Measurements from ENCODE around the gene RAD51B. TPM values are rescaled to one million over a fixed set of nuclear protein-coding genes. Genes with fewer than 3 reads are reported as not detected.

Gene RAD51B
- total RNA-seq, 1 experiment from 2014 or later = 23.3 TPM

DNA sequence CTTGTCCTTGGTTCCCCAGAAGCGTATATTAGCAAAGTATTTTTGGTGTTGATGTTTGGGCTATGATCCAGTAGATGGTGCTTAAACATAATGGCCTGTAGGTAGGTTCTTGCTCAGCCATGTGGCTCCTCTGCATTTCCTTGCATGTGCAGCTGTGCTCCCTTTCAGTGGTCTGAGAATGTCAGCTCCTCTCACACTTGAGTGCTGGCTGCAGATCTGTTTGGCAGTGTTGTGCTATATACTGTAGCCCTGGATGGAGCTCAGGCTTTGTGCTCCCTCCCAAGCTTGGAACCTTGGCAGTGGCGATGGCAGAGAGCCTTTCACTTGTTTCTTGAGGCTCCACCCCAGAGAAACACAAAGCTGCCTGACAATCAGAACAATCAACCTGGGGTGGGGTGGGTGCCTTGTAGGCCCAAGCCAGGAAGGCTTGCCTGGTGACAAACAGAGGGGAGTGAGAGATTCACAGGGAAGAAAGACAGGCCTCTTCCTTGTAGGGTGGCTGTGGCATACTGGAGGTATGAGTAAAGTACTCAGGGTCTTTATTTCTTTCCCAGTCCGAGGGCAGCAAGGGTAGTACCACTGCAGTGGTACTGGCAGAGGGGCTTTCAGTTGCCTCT, 255.3 kb downstream of the RAD51B start:
- ChIA-PET POLR2A (ENCODE audit: low non-redundant PET) (interaction anchor here (0.6 kb wide), 1 partner anchor 16 kb away, joined by 7 read pairs; no protein-coding TSS in a partner anchor), CTCF (no interaction called here)
- peaks cover 14% of the 10 kb centered on the region for H3K9me3 ChIP-seq (ENCODE audit: low read depth, low read length, poor library complexity, severe bottlenecking)
- BruUV-seq (replicated peaks) = no TSS peak
- H3K36me3 ChIP-seq (ENCODE audit: insufficient read depth, low read length, poor library complexity, severe bottlenecking) = no peaks in the 10 kb centered on the region
- TF ChIP-seq EZH2 (IDR thresholded peaks at IDR 0.05; ENCODE audit: borderline replicate concordance, low read depth, low read length, poor library complexity, severe bottlenecking) = no peak
- TF ChIP-seq, protein P1, sequence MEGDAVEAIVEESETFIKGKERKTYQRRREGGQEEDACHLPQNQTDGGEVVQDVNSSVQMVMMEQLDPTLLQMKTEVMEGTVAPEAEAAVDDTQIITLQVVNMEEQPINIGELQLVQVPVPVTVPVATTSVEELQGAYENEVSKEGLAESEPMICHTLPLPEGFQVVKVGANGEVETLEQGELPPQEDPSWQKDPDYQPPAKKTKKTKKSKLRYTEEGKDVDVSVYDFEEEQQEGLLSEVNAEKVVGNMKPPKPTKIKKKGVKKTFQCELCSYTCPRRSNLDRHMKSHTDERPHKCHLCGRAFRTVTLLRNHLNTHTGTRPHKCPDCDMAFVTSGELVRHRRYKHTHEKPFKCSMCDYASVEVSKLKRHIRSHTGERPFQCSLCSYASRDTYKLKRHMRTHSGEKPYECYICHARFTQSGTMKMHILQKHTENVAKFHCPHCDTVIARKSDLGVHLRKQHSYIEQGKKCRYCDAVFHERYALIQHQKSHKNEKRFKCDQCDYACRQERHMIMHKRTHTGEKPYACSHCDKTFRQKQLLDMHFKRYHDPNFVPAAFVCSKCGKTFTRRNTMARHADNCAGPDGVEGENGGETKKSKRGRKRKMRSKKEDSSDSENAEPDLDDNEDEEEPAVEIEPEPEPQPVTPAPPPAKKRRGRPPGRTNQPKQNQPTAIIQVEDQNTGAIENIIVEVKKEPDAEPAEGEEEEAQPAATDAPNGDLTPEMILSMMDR (conservative IDR thresholded peaks at IDR 0.05; ENCODE audit: low read depth, low read length) = no peak
- no peak overlapping the region for H3K4me3 ChIP-seq (ENCODE audit: low read depth, low read length, poor library complexity, severe bottlenecking)
- H3K27me3 ChIP-seq (replicated peaks; ENCODE audit: insufficient read depth, low read depth, low read length, poor library complexity) = no peaks in the 10 kb centered on the region
- no peaks in the 10 kb centered on the region for H3K4me1 ChIP-seq (ENCODE audit: insufficient read depth, low read length, poor library complexity, severe bottlenecking)
- no peak for DNase-seq (ENCODE audit: low spot score)
- intact Hi-C loops (cut with micrococcal nuclease; ENCODE audit: unreplicated experiment) = no loop called here
- no peak overlapping the region for H3K27ac ChIP-seq (ENCODE audit: low read depth, low read length, poor library complexity, severe bottlenecking)

DNA sequence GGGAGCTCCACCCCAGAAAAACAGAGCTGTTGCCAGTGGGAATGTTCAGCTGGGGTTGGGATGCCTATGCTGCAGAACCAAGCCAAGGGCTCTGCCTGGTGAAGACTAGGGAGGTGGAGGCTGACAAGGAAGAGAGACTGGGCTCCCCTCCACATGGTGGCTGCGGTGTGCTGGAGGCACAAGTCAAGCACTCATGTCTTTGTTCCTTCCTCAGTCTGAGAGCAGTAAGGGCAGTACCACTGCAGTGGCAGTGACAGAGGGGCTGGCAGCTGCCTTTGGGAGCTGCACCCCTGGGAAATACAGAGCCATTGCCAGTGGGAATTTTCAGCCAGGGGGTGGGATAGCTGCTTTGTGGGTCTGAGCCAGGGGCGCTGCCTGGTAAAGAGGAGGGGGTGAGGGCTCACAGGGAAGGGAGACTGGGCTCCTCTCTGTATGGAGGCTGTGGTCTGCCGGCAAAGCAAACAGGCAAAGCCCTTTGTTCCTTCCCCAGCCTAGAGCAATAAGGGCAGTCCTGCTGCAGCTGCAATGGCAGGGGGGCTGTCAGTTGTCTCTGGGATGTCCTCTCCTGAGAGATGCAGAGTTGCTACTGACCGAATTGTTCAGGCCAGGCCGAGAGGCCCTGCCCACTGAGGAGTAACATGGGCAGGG, 255.9 kb downstream of the RAD51B start:
- CTCF ChIA-PET = no interaction called here
- intact Hi-C loops (cut with micrococcal nuclease; ENCODE audit: unreplicated experiment) = no loop called here
- no TSS peak for BruUV-seq (replicated peaks)

GRCh38 chr14:68076451-68076850, 256.9 kb downstream of the RAD51B start:
- no peaks in the 10 kb centered on the region for H3K36me3 ChIP-seq (ENCODE audit: insufficient read depth, low read length, poor library complexity, severe bottlenecking)
- ChIA-PET CTCF (no interaction called here), POLR2A (ENCODE audit: low non-redundant PET) (interaction anchor here (0.7 kb wide), 1 partner anchor 168 kb away, joined by 3 read pairs; no protein-coding TSS in a partner anchor)
- DNase-seq (ENCODE audit: low spot score) = no peak
- BruUV-seq (replicated peaks) = no TSS peak
- no peaks in the 10 kb centered on the region for H3K27me3 ChIP-seq (replicated peaks; ENCODE audit: insufficient read depth, low read depth, low read length, poor library complexity)
- no peak overlapping the region for H3K27ac ChIP-seq (ENCODE audit: low read depth, low read length, poor library complexity, severe bottlenecking)
- intact Hi-C loops (cut with micrococcal nuclease; ENCODE audit: unreplicated experiment) = no loop called here
- H3K9me3 ChIP-seq (ENCODE audit: low read depth, low read length, poor library complexity, severe bottlenecking) = peaks cover 11% of the 10 kb centered on the region
- no peak for TF ChIP-seq EZH2 (IDR thresholded peaks at IDR 0.05; ENCODE audit: borderline replicate concordance, low read depth, low read length, poor library complexity, severe bottlenecking)
- TF ChIP-seq, protein P1 (conservative IDR thresholded peaks at IDR 0.05; ENCODE audit: low read depth, low read length) = no peak
- no peaks in the 10 kb centered on the region for H3K4me1 ChIP-seq (ENCODE audit: insufficient read depth, low read length, poor library complexity, severe bottlenecking)
- no peak overlapping the region for H3K4me3 ChIP-seq (ENCODE audit: low read depth, low read length, poor library complexity, severe bottlenecking)

More for the DNA sequence above, 255.9 kb downstream of the RAD51B start:
- Histone ChIP-seq H3K27me3 (replicated peaks; ENCODE audit: insufficient read depth, low read depth, low read length, poor library complexity) (no peaks in the 10 kb centered on the region), H3K27ac (ENCODE audit: low read depth, low read length, poor library complexity, severe bottlenecking) (no peak overlapping the region), H3K4me1 (ENCODE audit: insufficient read depth, low read length, poor library complexity, severe bottlenecking) (no peaks in the 10 kb centered on the region), H3K4me3 (ENCODE audit: low read depth, low read length, poor library complexity, severe bottlenecking) (no peak overlapping the region), H3K9me3 (ENCODE audit: low read depth, low read length, poor library complexity, severe bottlenecking) (peaks cover 11% of the 10 kb centered on the region), H3K36me3 (ENCODE audit: insufficient read depth, low read length, poor library complexity, severe bottlenecking) (no peaks in the 10 kb centered on the region)
- TF ChIP-seq, protein P1 (conservative IDR thresholded peaks at IDR 0.05; ENCODE audit: low read depth, low read length) = no peak
- no peak for TF ChIP-seq EZH2 (IDR thresholded peaks at IDR 0.05; ENCODE audit: borderline replicate concordance, low read depth, low read length, poor library complexity, severe bottlenecking)
- POLR2A ChIA-PET (ENCODE audit: low non-redundant PET) = no interaction called here
- no peak for DNase-seq (ENCODE audit: low spot score)

Data from A673 (cell line).